Inflammatory macrophage (primary cell): Measurements from ENCODE around the gene RBMS3.
"Not testable (repeated sequence)": the region's sequence is repeated elsewhere in the genome, so short reads cannot be mapped to it uniquely, and the experiment has no call there.

Experiments used
- DNase-seq, 2 donors: peaks; one replicate each; pipeline ENCODE4 v3.0.0-alpha.2; 2020 to 2022

Gene RBMS3

GRCh38 chr3:30048431-30048830 lies 767.6 kb downstream of the RBMS3 start:
- DNase-seq = no peak

GRCh38 chr3:30050116-30050515 lies 769.2 kb downstream of the RBMS3 start:
- not testable (repeated sequence) for DNase-seq

GRCh38 chr3:30059240-30059639 lies 778.4 kb downstream of the RBMS3 start:
- no peak for DNase-seq
